ENCODE measurements around the gene PDZRN4.

The PDZRN4 gene

GRCh38 chr12:41293011-41293410 lies 104.9 kb downstream of the PDZRN4 start:
- Histone ChIP-seq H3K36me3 (ENCODE audit: insufficient read depth, low read length) (no peaks in the 10 kb centered on the region), H3K9me3 (ENCODE audit: insufficient read depth, low read depth, low read length) (no peaks in the 10 kb centered on the region), H4K20me1 (ENCODE audit: insufficient read depth, low read length, poor library complexity, severe bottlenecking) (no peaks in the 10 kb centered on the region), H3K4me3 (ENCODE audit: low read length, poor library complexity, severe bottlenecking) (no peak overlapping the region), H3K79me2 (ENCODE audit: insufficient read depth, low read length) (no peaks in the 10 kb centered on the region), H2AFZ (ENCODE audit: low read length) (no peak overlapping the region; the same call in 1 of the 2 replicates), H3K9me2 (replicated peaks; ENCODE audit: low read depth, low read length) (no peaks in the 10 kb centered on the region), H3K9ac (ENCODE audit: low read depth, low read length, poor library complexity, severe bottlenecking) (no peak overlapping the region), H3K4me1 (ENCODE audit: insufficient read depth, low read length, poor library complexity, severe bottlenecking) (no peaks in the 10 kb centered on the region), H3K4me2 (ENCODE audit: low read depth, low read length, poor library complexity, severe bottlenecking) (no peak overlapping the region), H3K27me3 (ENCODE audit: insufficient read depth, low read length, poor library complexity, severe bottlenecking) (no peaks in the 10 kb centered on the region), H3F3A (ENCODE audit: low read depth) (no peaks in the 10 kb centered on the region; the same call in 1 of the 2 replicates)
- TF ChIP-seq EZH2phosphoT487 (IDR thresholded peaks at IDR 0.05; ENCODE audit: borderline replicate concordance) (no peak), CTCF (conservative IDR thresholded peaks at IDR 0.05; ENCODE audit: low read length) (no peak)

GRCh38 chr12:41293461-41293860 lies 105.3 kb downstream of the PDZRN4 start:
- no peaks in the 10 kb centered on the region for H3K9me3 ChIP-seq (ENCODE audit: insufficient read depth, low read depth, low read length)
- H3K27me3 ChIP-seq (ENCODE audit: insufficient read depth, low read length, poor library complexity, severe bottlenecking): no peaks in the 10 kb centered on the region
- H3K4me3 ChIP-seq (ENCODE audit: low read length, poor library complexity, severe bottlenecking): no peak overlapping the region
- H3K36me3 ChIP-seq (ENCODE audit: insufficient read depth, low read length): no peaks in the 10 kb centered on the region
- no peak overlapping the region for H3K4me2 ChIP-seq (ENCODE audit: low read depth, low read length, poor library complexity, severe bottlenecking)
- H3K9ac ChIP-seq (ENCODE audit: low read depth, low read length, poor library complexity, severe bottlenecking): no peak overlapping the region
- no peaks in the 10 kb centered on the region for H3K4me1 ChIP-seq (ENCODE audit: insufficient read depth, low read length, poor library complexity, severe bottlenecking)
- H3K9me2 ChIP-seq (replicated peaks; ENCODE audit: low read depth, low read length): no peaks in the 10 kb centered on the region
- no peaks in the 10 kb centered on the region; the same call in 1 of the 2 replicates for H3F3A ChIP-seq (ENCODE audit: low read depth)
- no peaks in the 10 kb centered on the region for H3K79me2 ChIP-seq (ENCODE audit: insufficient read depth, low read length)
- no peak overlapping the region; the same call in 1 of the 2 replicates for H2AFZ ChIP-seq (ENCODE audit: low read length)
- H4K20me1 ChIP-seq (ENCODE audit: insufficient read depth, low read length, poor library complexity, severe bottlenecking): no peaks in the 10 kb centered on the region
- no peak for TF ChIP-seq CTCF (conservative IDR thresholded peaks at IDR 0.05; ENCODE audit: low read length)
- no peak for TF ChIP-seq EZH2phosphoT487 (IDR thresholded peaks at IDR 0.05; ENCODE audit: borderline replicate concordance)

GRCh38 chr12:41302979-41303403 lies 114.9 kb downstream of the PDZRN4 start:
- H3K27me3 ChIP-seq (ENCODE audit: insufficient read depth, low read length, poor library complexity, severe bottlenecking): no peaks in the 10 kb centered on the region
- no peaks in the 10 kb centered on the region for H3K4me1 ChIP-seq (ENCODE audit: insufficient read depth, low read length, poor library complexity, severe bottlenecking)
- H3K79me2 ChIP-seq (ENCODE audit: insufficient read depth, low read length): no peaks in the 10 kb centered on the region
- no peak overlapping the region for H3K9ac ChIP-seq (ENCODE audit: low read depth, low read length, poor library complexity, severe bottlenecking)
- no peak overlapping the region for H3K4me2 ChIP-seq (ENCODE audit: low read depth, low read length, poor library complexity, severe bottlenecking)
- H4K20me1 ChIP-seq (ENCODE audit: insufficient read depth, low read length, poor library complexity, severe bottlenecking): no peaks in the 10 kb centered on the region
- H2AFZ ChIP-seq (ENCODE audit: low read length): no peak overlapping the region
- no peaks in the 10 kb centered on the region for H3K9me2 ChIP-seq (replicated peaks; ENCODE audit: low read depth, low read length)
- no peaks in the 10 kb centered on the region for H3K36me3 ChIP-seq (ENCODE audit: insufficient read depth, low read length)
- TF ChIP-seq EZH2phosphoT487 (IDR thresholded peaks at IDR 0.05; ENCODE audit: borderline replicate concordance) (no peak), CTCF (conservative IDR thresholded peaks at IDR 0.05; ENCODE audit: low read length) (no peak)
- no peaks in the 10 kb centered on the region for H3K9me3 ChIP-seq (ENCODE audit: insufficient read depth, low read depth, low read length)
- H3F3A ChIP-seq (ENCODE audit: low read depth): no peaks in the 10 kb centered on the region
- no peak overlapping the region for H3K4me3 ChIP-seq (ENCODE audit: low read length, poor library complexity, severe bottlenecking)
